ENCODE data around the gene MIXL1. TPM values are rescaled to one million over a fixed set of nuclear protein-coding genes. Genes with fewer than 3 reads are reported as not detected.
"Not testable (repeated sequence)": the region's sequence is repeated elsewhere in the genome, so short reads cannot be mapped to it uniquely, and the experiment has no call there.

MIXL1 gene
- total RNA-seq, 2 experiments from 2014 or later, result 0.82 to 2.7 TPM

- no peaks in the 10 kb centered on the region for H3K36me3 ChIP-seq (ENCODE audit: insufficient read depth, low read length)
- no peaks in the 10 kb centered on the region for H3K9me2 ChIP-seq (ENCODE audit: insufficient read depth, low read length)
- intact Hi-C loops (cut with micrococcal nuclease; ENCODE audit: unreplicated experiment), result loop anchor here (1.0 to 2.0 kb wide), 2 partner anchors 132 to 206 kb away; no protein-coding TSS in a partner anchor
- peak; percentile 79 for DNase-seq (ENCODE audit: low spot score)
- no peaks in the 10 kb centered on the region for H4K20me1 ChIP-seq (ENCODE audit: insufficient read depth, low read length)
- no peak overlapping the region for H3K4me3 ChIP-seq (ENCODE audit: low read depth, low read length, poor library complexity, severe bottlenecking)
- H2AFZ ChIP-seq (ENCODE audit: low read length), result peak overlapping the region; percentile 43; the same call in 1 of the 2 replicates
- ChIA-PET CTCF (ENCODE audit: unreplicated experiment) (interaction anchor here (0.7 to 2.0 kb wide), 6 partner anchors 10 to 203 kb away, joined by 3 to 13 read pairs (median 4); no protein-coding TSS in a partner anchor), POLR2A (interaction anchor here (0.5 to 3.2 kb wide), 20 partner anchors 10 to 623 kb away, joined by 3 to 16 read pairs (median 4); partner anchors contain the start of gene LIN9)
- peak overlapping the region; percentile 25 for H3K4me2 ChIP-seq (ENCODE audit: low read length)
- peaks cover 48% of the 10 kb centered on the region for H3K4me1 ChIP-seq (ENCODE audit: insufficient read depth, low read length, poor library complexity, severe bottlenecking)
- peak; percentile 91 for TF ChIP-seq CTCF (conservative IDR thresholded peaks at IDR 0.05; ENCODE audit: low read length)
- TF ChIP-seq EZH2phosphoT487 (IDR thresholded peaks at IDR 0.05; ENCODE audit: borderline replicate concordance, low read depth, low read length), result no peak
- no peaks in the 10 kb centered on the region for H3K79me2 ChIP-seq (ENCODE audit: insufficient read depth, low read depth, low read length)
- no peaks in the 10 kb centered on the region for H3K9me3 ChIP-seq (ENCODE audit: low read length)
- no TSS peak for BruUV-seq (replicated peaks)
- peak overlapping the region; percentile 24 for H3K27ac ChIP-seq (ENCODE audit: low read depth, low read length, poor library complexity, severe bottlenecking)
These were observed 22.4 kb upstream of the MIXL1 start for GRCh38 chr1:226201029-226201593.

GRCh38 chr1:226202246-226202645 is 21.2 kb upstream of the MIXL1 start:
- H3K36me3 ChIP-seq (ENCODE audit: insufficient read depth, low read length), result no peaks in the 10 kb centered on the region
- H3K4me3 ChIP-seq (ENCODE audit: low read depth, low read length, poor library complexity, severe bottlenecking), result no peak overlapping the region
- TF ChIP-seq EZH2phosphoT487 (IDR thresholded peaks at IDR 0.05; ENCODE audit: borderline replicate concordance, low read depth, low read length) (no peak), CTCF (conservative IDR thresholded peaks at IDR 0.05; ENCODE audit: low read length) (0 out of 2 replicates have a peak, but pooled peaks have one; percentile 17)
- peak overlapping the region; percentile 93; the same call in 1 of the 2 replicates for H2AFZ ChIP-seq (ENCODE audit: low read length)
- peak overlapping the region; percentile 35 for H3K27ac ChIP-seq (ENCODE audit: low read depth, low read length, poor library complexity, severe bottlenecking)
- H3K4me1 ChIP-seq (ENCODE audit: insufficient read depth, low read length, poor library complexity, severe bottlenecking), result peaks cover 45% of the 10 kb centered on the region
- intact Hi-C loops (cut with micrococcal nuclease; ENCODE audit: unreplicated experiment), result no loop called here
- CTCF ChIA-PET (ENCODE audit: unreplicated experiment), result interaction anchor here (0.9 to 1.4 kb wide), 4 partner anchors 77 to 202 kb away, joined by 3 to 5 read pairs (median 4); no protein-coding TSS in a partner anchor
- POLR2A ChIA-PET, result interaction anchor here (0.6 to 3.2 kb wide), 14 partner anchors 9 to 207 kb away, joined by 3 to 16 read pairs (median 4); partner anchors contain the start of gene PARP1
- no peak for DNase-seq (ENCODE audit: low spot score)
- H3K9me3 ChIP-seq (ENCODE audit: low read length), result no peaks in the 10 kb centered on the region
- H3K79me2 ChIP-seq (ENCODE audit: insufficient read depth, low read depth, low read length), result no peaks in the 10 kb centered on the region
- no TSS peak for BruUV-seq (replicated peaks)
- H4K20me1 ChIP-seq (ENCODE audit: insufficient read depth, low read length), result no peaks in the 10 kb centered on the region
- peak overlapping the region; percentile 51 for H3K4me2 ChIP-seq (ENCODE audit: low read length)
- H3K9me2 ChIP-seq (ENCODE audit: insufficient read depth, low read length), result no peaks in the 10 kb centered on the region

GRCh38 chr1:226202666-226203065 is 20.8 kb upstream of the MIXL1 start:
- H3K36me3 ChIP-seq (ENCODE audit: insufficient read depth, low read length); H4K20me1 ChIP-seq (ENCODE audit: insufficient read depth, low read length); H3K79me2 ChIP-seq (ENCODE audit: insufficient read depth, low read depth, low read length); intact Hi-C loops (cut with micrococcal nuclease; ENCODE audit: unreplicated experiment); BruUV-seq (replicated peaks); H3K9me2 ChIP-seq (ENCODE audit: insufficient read depth, low read length); H3K9me3 ChIP-seq (ENCODE audit: low read length); H3K4me3 ChIP-seq (ENCODE audit: low read depth, low read length, poor library complexity, severe bottlenecking): not testable (repeated sequence)
- Histone ChIP-seq H3K27ac (ENCODE audit: low read depth, low read length, poor library complexity, severe bottlenecking) (peak overlapping the region; percentile 35), H2AFZ (ENCODE audit: low read length) (peak overlapping the region; percentile 93; the same call in 1 of the 2 replicates), H3K4me2 (ENCODE audit: low read length) (peak overlapping the region; percentile 51), H3K4me1 (ENCODE audit: insufficient read depth, low read length, poor library complexity, severe bottlenecking) (peaks cover 45% of the 10 kb centered on the region)
- ChIA-PET CTCF (ENCODE audit: unreplicated experiment) (interaction anchor here (0.7 to 1.4 kb wide), 5 partner anchors 21 to 202 kb away, joined by 3 to 5 read pairs (median 3); no protein-coding TSS in a partner anchor), POLR2A (interaction anchor here (0.6 to 3.2 kb wide), 15 partner anchors 9 to 206 kb away, joined by 3 to 16 read pairs (median 4); partner anchors contain the start of gene PARP1)
- peak; percentile 58 for DNase-seq (ENCODE audit: low spot score)
